Esophagus muscularis mucosa (tissue), 4 donors: ENCODE measurements around the gene GAL3ST3.

Experiments
- CTCF ChIP-seq, 3 experiments: fragments of 200-600 bp in 2 of 3; fragments of 450-650 bp in 1 of 3; sonication (generic) in 2 of 3; IDR thresholded peaks; one replicate each; pipeline ENCODE4 v1.5.1; 2017 to 2019; ENCODE audit warnings: antibody characterized with exemption in 3 of 3, mild to moderate bottlenecking in 2 of 3, moderate library complexity in 1 of 3
- EP300 ChIP-seq: sonication (generic); formaldehyde crosslinking; IDR thresholded peaks from one replicate; pipeline ENCODE4 v1.6.1; 2017; ENCODE audit warnings: antibody characterized with exemption
- POLR2A ChIP-seq: fragments of 450-650 bp; IDR thresholded peaks from one replicate; pipeline ENCODE4 v1.6.1; 2017; ENCODE audit warnings: antibody characterized with exemption, moderate library complexity, mild to moderate bottlenecking, low read depth
- POLR2AphosphoS5 ChIP-seq, 2 donors: sonication (generic); formaldehyde crosslinking; IDR thresholded peaks; one replicate each; pipeline ENCODE4 v1.6.1; 2017; ENCODE audit warnings: antibody characterized with exemption in 2 of 2

- TF ChIP-seq POLR2A: no peak
- no peak for TF ChIP-seq CTCF (IDR thresholded peaks at IDR 0.05)
- TF ChIP-seq POLR2AphosphoS5 (IDR thresholded peaks at IDR 0.05): no peak
- TF ChIP-seq EP300: no peak
Observed at GRCh38 chr11:66007201-66007634, 41.7 kb downstream of the GAL3ST3 start.
